Stimulated activated CD4-positive, alpha-beta T cell treated with anti-CD3 and anti-CD28 coated beads, Interleukin-15, amount 100 ng/mL, for 48 hours (primary cell): ENCODE results near the gene STK11.

ENCODE experiments used
- DNase-seq, 2 donors: peaks; one replicate each; pipeline ENCODE4 v3.0.0-alpha.2; 2020; ENCODE audit warnings: low read depth in 2 of 2

Gene STK11

GRCh38 chr19:1251330-1252220 is 46.0 kb downstream of the STK11 start:
- DNase-seq, result no peak

DNA sequence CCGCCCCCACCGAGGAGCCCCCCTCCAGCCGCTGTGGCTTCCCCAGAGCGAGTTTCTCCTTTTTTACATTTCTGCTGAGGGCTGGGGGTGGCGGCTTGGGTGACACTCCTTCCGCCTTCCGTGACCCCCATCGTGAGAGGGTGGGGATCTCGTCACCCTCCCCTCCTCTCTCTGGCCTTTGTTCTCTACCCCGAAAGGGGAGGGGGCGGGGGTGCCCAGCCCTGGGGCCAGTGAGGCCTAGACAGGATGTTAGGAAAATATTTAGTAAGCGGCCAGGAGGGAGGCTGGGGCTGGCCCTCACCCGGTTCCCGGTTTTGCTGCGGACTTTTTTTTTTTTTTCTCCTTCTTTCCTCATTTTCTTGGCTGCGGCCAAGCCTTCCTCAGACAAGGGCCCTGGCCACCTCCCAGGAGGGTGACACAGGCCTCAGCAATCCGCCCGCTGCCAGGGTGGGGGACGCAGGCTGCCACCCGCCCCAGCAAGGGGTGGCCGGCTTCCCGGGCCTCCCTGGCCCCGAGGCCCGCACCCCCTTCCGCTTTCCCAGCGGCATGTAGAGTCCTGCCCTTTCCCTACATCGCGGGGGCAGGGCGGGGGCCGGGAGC is 46.7 kb downstream of the STK11 start:
- DNase-seq, result no peak

DNA sequence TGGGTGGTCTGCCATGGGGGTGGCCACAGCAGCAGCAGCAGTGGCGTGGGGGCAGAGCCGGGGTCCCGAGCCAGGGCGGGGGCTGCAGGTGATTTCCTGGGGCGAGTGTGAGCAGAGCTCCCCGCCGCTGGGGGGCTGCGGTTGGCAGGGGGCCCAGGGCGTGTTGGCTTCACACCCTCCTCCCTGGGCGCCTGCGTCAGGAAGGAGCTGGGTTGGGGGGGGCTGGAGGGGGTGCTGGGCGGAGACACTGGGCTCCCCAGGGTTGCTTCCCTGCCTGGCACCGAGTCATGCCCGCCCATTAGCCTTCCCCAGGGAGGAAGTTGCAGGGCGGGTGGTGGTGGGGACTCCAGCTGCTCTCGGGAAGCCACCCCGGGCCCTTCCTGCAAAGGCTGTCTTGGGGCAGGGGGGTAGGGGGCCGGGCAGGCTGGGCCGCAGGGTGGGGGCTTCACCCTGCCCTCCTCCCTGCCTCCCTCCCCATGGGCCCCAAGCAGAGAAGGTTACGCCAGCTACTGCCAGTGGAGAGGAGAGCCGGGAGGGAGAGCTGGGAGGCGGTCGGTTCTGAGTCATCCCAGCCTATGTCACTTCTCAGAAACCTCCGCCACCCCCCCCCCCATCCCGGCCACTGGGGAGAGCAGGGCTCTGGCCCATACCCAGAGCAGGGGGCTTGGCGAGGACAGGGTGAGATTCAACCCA is 47.4 kb downstream of the STK11 start:
- peak in 1 of 2 donors; percentile 63 for DNase-seq

GRCh38 chr19:1253514-1254080 is 48.0 kb downstream of the STK11 start:
- DNase-seq, result no peak

- DNase-seq, result no peak
Observed at GRCh38 chr19:1254081-1254527, 48.5 kb downstream of the STK11 start.

- no peak for DNase-seq
Observed at GRCh38 chr19:1254530-1255185, 49.1 kb downstream of the STK11 start.

GRCh38 chr19:1255186-1256161 is 49.9 kb downstream of the STK11 start:
- no peak for DNase-seq

DNA sequence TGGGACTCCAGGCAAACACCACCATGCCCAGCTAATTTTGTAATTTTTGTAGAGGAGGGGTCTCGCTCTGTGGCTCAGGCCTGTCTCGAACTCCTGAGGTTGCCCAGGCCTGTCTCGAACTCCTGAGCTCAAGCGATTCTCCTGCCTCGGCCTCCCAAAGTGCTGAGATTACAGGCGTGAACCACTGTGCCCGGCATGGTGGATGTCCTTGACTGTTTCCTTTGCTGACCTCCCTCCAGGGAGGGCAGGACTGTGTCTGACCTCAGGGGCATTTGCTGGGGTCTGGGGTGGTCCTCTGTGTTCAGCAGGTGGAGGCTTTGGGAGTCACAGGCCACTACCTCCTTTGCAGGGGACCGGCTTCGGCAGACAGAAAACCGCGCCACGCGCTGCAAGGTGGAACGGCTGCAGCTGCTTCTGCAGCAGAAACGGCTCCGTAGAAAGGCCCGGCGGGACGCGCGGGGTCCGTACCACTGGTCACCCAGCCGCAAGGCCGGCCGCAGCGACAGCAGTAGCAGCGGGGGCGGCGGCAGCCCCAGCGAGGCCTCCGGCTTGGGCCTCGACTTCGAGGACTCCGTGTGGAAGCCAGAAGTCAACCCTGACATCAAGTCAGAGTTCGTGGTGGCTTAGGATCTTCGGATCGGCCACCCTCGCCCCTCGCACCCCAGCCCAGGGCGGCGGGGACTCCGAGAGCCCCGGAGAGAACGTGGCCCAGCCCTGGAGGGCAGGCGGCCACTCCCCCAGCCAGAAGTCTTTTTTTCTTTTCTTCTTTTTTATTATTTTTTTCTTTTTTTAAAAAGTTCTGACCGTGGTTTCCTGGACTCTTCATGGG is 51.3 kb downstream of the STK11 start:
- no peak for DNase-seq

- DNase-seq, result no peak
Observed at GRCh38 chr19:1257475-1258162, 52.0 kb downstream of the STK11 start.

GRCh38 chr19:1258163-1258492 is 52.5 kb downstream of the STK11 start:
- DNase-seq, result no peak

GRCh38 chr19:1258707-1259205 is 53.2 kb downstream of the STK11 start:
- DNase-seq, result no peak

- DNase-seq, result no peak
Observed at GRCh38 chr19:1259206-1259875, 53.8 kb downstream of the STK11 start.

GRCh38 chr19:1259876-1260748 is 54.5 kb downstream of the STK11 start:
- DNase-seq, result no peak

DNA sequence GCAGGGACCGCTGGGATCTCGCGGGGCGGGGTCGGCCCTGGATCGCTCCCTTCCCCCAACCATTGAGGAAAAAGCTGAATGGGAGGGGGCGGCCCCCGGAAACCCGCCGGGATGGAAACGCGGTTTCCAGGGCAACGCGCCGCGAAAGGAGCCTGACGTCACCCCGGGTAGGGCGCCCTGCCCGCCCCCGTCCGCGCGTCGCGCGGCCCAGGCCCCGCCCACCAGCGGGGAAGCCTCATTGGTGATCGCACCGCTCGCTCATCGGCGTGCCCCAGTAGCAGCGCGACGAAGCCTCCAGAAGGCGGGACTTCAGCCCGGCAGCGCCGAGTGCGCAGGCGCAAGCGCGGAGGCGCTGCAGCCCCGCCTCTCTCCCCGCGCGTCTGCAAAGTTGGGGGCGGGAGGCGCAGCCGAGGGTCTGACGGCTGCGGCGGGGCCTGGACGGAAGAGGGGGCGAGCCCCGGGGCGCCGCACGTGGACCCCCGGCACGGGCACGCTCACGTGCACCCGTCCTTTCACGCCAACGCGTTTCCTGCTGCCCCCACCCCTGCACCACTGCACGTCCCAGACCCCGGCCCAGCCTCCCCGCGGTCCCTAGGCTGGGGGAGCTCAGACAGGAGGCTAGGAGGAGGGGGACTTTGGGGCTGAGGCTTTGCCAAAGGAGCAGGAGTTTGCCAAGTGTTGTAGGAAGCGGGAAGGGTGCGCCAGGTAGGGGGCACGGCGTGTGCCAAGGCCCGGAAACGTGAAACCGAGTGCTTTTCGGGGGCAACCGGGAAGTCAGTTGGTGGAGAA is 55.4 kb downstream of the STK11 start:
- DNase-seq, result peak; percentile 95 to 97

- no peak for DNase-seq
Observed at GRCh38 chr19:1261538-1261797, 55.9 kb downstream of the STK11 start.

DNA sequence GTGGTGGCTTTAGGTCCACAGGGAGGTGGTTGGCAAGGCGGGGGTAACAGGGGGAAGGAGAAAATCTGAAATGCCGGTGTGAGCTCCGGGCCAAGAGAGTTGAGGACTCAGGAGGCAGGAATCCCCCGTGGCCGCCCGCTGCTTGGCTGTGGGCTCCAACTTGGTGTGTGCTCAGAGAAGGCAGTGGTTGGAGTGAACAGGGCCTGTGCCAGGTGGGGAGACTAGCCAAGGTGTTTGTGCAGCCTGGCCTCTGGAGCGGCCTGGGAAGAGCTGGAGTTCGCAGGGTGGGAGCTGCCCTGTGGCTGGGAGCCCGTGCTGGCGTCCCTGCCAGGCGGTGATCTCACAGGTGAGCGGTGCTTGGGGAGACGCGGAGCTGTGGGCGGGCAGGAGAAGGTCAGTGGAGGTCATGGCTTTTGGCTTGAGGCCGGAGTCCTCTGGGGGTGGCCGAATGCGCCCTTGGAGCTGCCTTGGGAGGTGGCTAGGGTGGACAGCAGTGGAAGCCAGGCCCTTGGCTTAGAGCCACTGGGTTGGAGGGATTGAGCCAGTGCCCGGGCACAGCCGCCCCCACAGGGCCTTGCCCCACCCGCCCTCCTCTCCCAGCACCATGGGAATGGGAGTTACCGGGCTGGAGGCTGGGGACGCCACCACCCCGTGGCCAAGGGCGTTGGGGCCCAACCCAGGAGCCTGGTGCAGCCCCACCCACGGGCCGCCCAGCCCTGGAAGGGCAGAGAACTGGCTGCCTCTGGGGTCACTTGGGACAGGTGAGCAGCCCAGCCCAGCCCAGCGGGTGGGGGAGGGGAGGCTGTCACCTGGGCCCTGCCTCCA is 56.4 kb downstream of the STK11 start:
- DNase-seq, result no peak
